Central memory CD8-positive, alpha-beta T cell (primary cell): ENCODE data around the gene ZDHHC9.
A peak's percentile ranks its signal among the peaks of the same experiment; 100 is the strongest.

Experiments used
- ATAC-seq: fragments of 150-1000 bp; cut with Tn5 transposase; replicated peaks from 2 replicates; pipeline ENCODE4 v1.10.0; 2022; ENCODE audit warnings: mild to moderate bottlenecking, moderate FRiP score, moderate number of reproducible peaks; ENCODE audit not compliant: poor library complexity, severe bottlenecking; ENCODE audit errors: extremely low read depth
- DNase-seq, 2 donors: peaks; one replicate each; pipeline ENCODE4 v3.0.0; 2021; ENCODE audit warnings: low spot score in 2 of 2
- H3K27ac Mint-ChIP-seq: one replicate; pipeline ENCODE4 v1.8.0; 2022; ENCODE audit warnings: low read depth, mild to moderate bottlenecking, moderate library complexity, mixed read lengths
- H3K27me3 Mint-ChIP-seq: one replicate; pipeline ENCODE4 v1.8.0; 2022; ENCODE audit warnings: mixed read lengths
- H3K36me3 Mint-ChIP-seq: one replicate; pipeline ENCODE4 v1.8.0; 2022; ENCODE audit warnings: mild to moderate bottlenecking, moderate library complexity, mixed read lengths; ENCODE audit not compliant: insufficient read depth
- H3K4me1 Mint-ChIP-seq: one replicate; pipeline ENCODE4 v1.8.0; 2022; ENCODE audit warnings: mixed read lengths
- H3K4me3 Mint-ChIP-seq: one replicate; pipeline ENCODE4 v1.8.0; 2022; ENCODE audit warnings: mild to moderate bottlenecking, moderate library complexity, mixed read lengths
- H3K9me3 Mint-ChIP-seq: one replicate; pipeline ENCODE4 v1.8.0; 2022; ENCODE audit warnings: mixed read lengths

The ZDHHC9 gene

DNA sequence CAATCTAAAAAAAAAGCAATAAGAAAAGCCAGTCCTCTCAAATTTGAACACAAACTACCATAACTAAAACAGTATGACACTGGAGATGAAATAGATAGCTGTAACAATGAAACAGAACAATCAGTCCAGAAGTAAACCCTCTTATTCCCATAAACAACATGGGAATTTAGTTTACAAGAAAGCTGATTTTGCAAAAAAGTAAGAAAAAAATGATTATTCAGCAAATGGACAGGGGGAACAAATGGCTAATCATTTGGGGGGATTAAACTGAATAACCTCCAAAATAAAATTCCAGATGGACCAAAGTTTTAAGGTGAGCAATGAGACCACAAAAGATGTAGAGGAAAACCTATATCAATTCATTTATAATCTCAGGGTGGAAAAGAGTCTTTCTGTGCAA lies 80.0 kb downstream of the ZDHHC9 start:
- Mint-ChIP-seq H3K27me3 (no peaks in the 10 kb centered on the region), H3K27ac (no peak overlapping the region), H3K36me3 (peaks cover 7% of the 10 kb centered on the region), H3K9me3 (no peaks in the 10 kb centered on the region), H3K4me3 (no peak overlapping the region), H3K4me1 (peaks cover 43% of the 10 kb centered on the region)
- ATAC-seq, result no peak
- no peak for DNase-seq

DNA sequence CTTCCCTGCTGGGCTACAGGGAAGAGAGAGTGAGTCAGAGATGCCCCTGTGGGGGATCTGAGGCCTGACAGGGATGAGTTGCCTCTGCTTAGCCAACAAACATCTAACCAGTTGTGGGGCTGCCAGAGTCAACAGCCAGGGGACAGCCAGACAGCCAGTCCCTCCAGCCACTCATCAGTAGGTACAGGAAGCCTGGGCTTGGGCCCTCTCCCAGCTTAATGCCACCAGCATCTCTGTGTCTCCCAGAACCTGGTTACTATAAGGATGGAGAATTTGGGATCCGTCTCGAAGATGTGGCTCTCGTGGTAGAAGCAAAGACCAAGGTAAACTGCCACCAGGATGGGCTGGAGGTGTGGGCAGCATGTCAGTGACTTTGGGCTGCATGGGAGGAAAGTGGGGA lies 81.2 kb downstream of the ZDHHC9 start:
- DNase-seq (no peak), ATAC-seq (no peak)
- Mint-ChIP-seq H3K27me3 (no peaks in the 10 kb centered on the region), H3K9me3 (no peaks in the 10 kb centered on the region), H3K4me1 (peaks cover 43% of the 10 kb centered on the region), H3K27ac (no peak overlapping the region), H3K36me3 (peaks cover 6% of the 10 kb centered on the region), H3K4me3 (no peak overlapping the region)

GRCh38 chrX:129761596-129761995 lies 82.1 kb downstream of the ZDHHC9 start:
- peaks cover 5% of the 10 kb centered on the region for H3K36me3 Mint-ChIP-seq
- peaks cover 44% of the 10 kb centered on the region for H3K4me1 Mint-ChIP-seq
- ATAC-seq (no peak), DNase-seq (no peak)
- H3K27me3 Mint-ChIP-seq, result no peaks in the 10 kb centered on the region
- peak overlapping the region; percentile 82 for H3K27ac Mint-ChIP-seq
- no peak overlapping the region for H3K4me3 Mint-ChIP-seq
- H3K9me3 Mint-ChIP-seq, result no peaks in the 10 kb centered on the region

- peak overlapping the region; percentile 82 for H3K27ac Mint-ChIP-seq
- DNase-seq, result no peak
- no peaks in the 10 kb centered on the region for H3K9me3 Mint-ChIP-seq
- H3K36me3 Mint-ChIP-seq, result peaks cover 5% of the 10 kb centered on the region
- no peak overlapping the region for H3K4me3 Mint-ChIP-seq
- peaks cover 46% of the 10 kb centered on the region for H3K4me1 Mint-ChIP-seq
- no peak for ATAC-seq
- H3K27me3 Mint-ChIP-seq, result no peaks in the 10 kb centered on the region
Measured at GRCh38 chrX:129760981-129761380, 82.7 kb downstream of the ZDHHC9 start.

- peaks cover 49% of the 10 kb centered on the region for H3K4me1 Mint-ChIP-seq
- DNase-seq (no peak), ATAC-seq (no peak)
- no peaks in the 10 kb centered on the region for H3K9me3 Mint-ChIP-seq
- peaks cover 5% of the 10 kb centered on the region for H3K36me3 Mint-ChIP-seq
- H3K27ac Mint-ChIP-seq, result peak overlapping the region; percentile 82
- H3K4me3 Mint-ChIP-seq, result peak overlapping the region; percentile 44
- H3K27me3 Mint-ChIP-seq, result no peaks in the 10 kb centered on the region
Measured at GRCh38 chrX:129760155-129760554, 83.5 kb downstream of the ZDHHC9 start.

- H3K27ac Mint-ChIP-seq, result peak overlapping the region; percentile 82
- peak; percentile 74 for ATAC-seq
Measured at GRCh38 chrX:129759576-129760061, 84.1 kb downstream of the ZDHHC9 start.

DNA sequence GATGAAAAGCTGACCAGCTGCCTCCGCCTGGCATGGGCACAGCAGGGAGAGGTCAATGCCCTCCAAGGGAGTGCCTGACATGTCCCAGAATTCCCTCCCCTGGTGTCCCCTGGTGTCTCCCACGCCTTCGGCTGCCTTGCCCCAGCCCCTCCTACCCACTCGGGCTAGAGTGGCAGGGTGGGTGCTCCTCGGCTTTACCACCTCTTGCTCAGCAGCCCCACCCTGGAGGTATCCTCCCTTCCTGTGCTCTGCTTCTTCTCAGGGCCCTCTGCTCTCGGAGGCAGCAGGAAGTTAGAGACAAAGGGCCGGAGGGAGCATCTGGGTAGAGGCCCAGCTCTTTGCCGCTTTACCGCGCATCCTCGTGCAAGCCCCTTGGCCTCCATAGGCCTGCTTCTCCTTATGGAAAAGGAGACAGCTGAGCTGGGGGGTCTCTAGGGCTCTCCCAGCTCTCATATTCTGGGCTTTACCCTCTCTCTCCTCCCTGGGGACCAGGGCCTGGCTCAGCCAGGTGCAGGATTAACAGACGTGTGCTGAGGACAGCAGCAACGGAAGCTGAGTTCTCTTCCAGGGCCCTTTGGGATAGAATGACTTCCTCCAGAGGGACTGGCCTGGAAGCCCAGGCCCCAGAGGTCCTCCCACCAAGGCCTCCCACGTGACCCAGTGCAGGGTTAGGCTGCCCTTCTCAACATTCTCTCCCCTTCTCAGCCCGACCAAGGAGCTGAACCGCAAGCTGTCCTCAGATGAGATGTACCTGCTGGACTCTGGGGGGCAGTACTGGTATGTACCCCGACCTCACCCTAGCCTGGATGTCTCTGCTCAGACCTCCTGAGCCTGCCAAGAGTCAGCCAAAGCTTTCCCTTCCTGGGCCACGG lies 87.7 kb downstream of the ZDHHC9 start:
- peak; percentile 41 for ATAC-seq
- H3K4me1 Mint-ChIP-seq, result peaks cover 63% of the 10 kb centered on the region
- H3K36me3 Mint-ChIP-seq, result peaks cover 5% of the 10 kb centered on the region
- peak overlapping the region; percentile 80 for H3K4me3 Mint-ChIP-seq
- H3K9me3 Mint-ChIP-seq, result no peaks in the 10 kb centered on the region
- peak overlapping the region; percentile 68 for H3K27ac Mint-ChIP-seq
- no peaks in the 10 kb centered on the region for H3K27me3 Mint-ChIP-seq
- DNase-seq, result no peak

More at GRCh38 chrX:129759576-129760061, 84.1 kb downstream of the ZDHHC9 start:
- Mint-ChIP-seq H3K9me3 (no peaks in the 10 kb centered on the region), H3K27me3 (no peaks in the 10 kb centered on the region), H3K36me3 (peaks cover 5% of the 10 kb centered on the region), H3K4me1 (peaks cover 54% of the 10 kb centered on the region), H3K4me3 (peak overlapping the region; percentile 32)
- peak in 1 of 2 donors; percentile 41 for DNase-seq

GRCh38 chrX:129754056-129755024 lies 89.3 kb downstream of the ZDHHC9 start:
- DNase-seq, result no peak
- Mint-ChIP-seq H3K27me3 (no peaks in the 10 kb centered on the region), H3K4me3 (peak overlapping the region; percentile 80), H3K9me3 (no peaks in the 10 kb centered on the region), H3K27ac (no peak overlapping the region), H3K4me1 (peaks cover 46% of the 10 kb centered on the region), H3K36me3 (peaks cover 1% of the 10 kb centered on the region)
- no peak for ATAC-seq
